Kidney (tissue), 14 donors: Measurements from ENCODE around the gene PLXNA1. TPM values are rescaled to one million over a fixed set of nuclear protein-coding genes. Genes with fewer than 3 reads are reported as not detected.

Source experiments
- DNase-seq, 5 donors: peaks; one replicate each; pipeline ENCODE4 v3.0.0-alpha.2; 2013 to 2020
- FAIRE-seq: peaks from 2 replicates; lab custom pipeline; 2012; peaks lifted over from hg19 to GRCh38; lab: Jason Lieb, UNC
- H3K27ac ChIP-seq, 2 donors: one replicate each; pipeline ENCODE4 v1.7.0; 2013; ENCODE audit warnings: low read depth in 2 of 2, low read length in 2 of 2, inconsistent platforms in 1 of 2
- H3K27me3 ChIP-seq: one replicate; pipeline ENCODE4 v1.7.1; 2013; ENCODE audit warnings: low read length, inconsistent platforms; ENCODE audit not compliant: control insufficient read depth, insufficient read depth
- H3K36me3 ChIP-seq, 3 donors: one replicate each; pipeline versions ENCODE4 v1.7.0 to v1.7.1; 2013; ENCODE audit warnings: low read length in 3 of 3, control low read depth in 1 of 3, inconsistent platforms in 1 of 3; ENCODE audit not compliant: insufficient read depth in 3 of 3, control insufficient read depth in 2 of 3
- H3K4me1 ChIP-seq, 3 donors: one replicate each; pipeline versions ENCODE4 v1.7.0 to v1.7.1; 2013; ENCODE audit warnings: low read length in 3 of 3, inconsistent platforms in 1 of 3, low read depth in 1 of 3; ENCODE audit not compliant: control insufficient read depth in 2 of 3, insufficient read depth in 2 of 3
- H3K4me3 ChIP-seq, 3 donors: one replicate each; pipeline versions ENCODE4 v1.7.0 to v1.8.1; 2013; ENCODE audit warnings: low read length in 3 of 3, control low read depth in 1 of 3, inconsistent platforms in 1 of 3
- H3K9ac ChIP-seq, 3 donors: one replicate each; pipeline versions ENCODE4 v1.7.0 to v1.7.1; 2013; ENCODE audit warnings: low read length in 3 of 3, control low read depth in 1 of 3, inconsistent platforms in 1 of 3
- H3K9me3 ChIP-seq, 3 donors: one replicate each; pipeline versions ENCODE4 v1.7.0 to v1.7.1; 2013; ENCODE audit warnings: low read length in 3 of 3, control low read depth in 1 of 3, inconsistent platforms in 1 of 3; ENCODE audit not compliant: control insufficient read depth in 2 of 3, insufficient read depth in 1 of 3
- CTCF ChIP-seq: IDR thresholded peaks from 3 replicates; pipeline ENCODE4 v1.5.1; 2012; ENCODE audit warnings: mild to moderate bottlenecking, moderate library complexity, borderline replicate concordance; ENCODE audit not compliant: insufficient read depth; ENCODE audit errors: extremely low read depth
- intact Hi-C: fragments of 100-400 bp; cut with DNase I; formaldehyde crosslinking; loops from one replicate; pipeline ENCODE4 v1.11.1; 2022
- polyA plus RNA-seq: library from polyadenylated mRNA; stranded (reverse); fragments of 350-450 nt; fragmentation: Illumina TruSeq; extraction: RNeasy Lipid Tissue Mini Kit (QIAGEN cat#74804); gene quantifications from one replicate; pipeline ENCODE4 v1.2.3, GENCODE V29; 2014; ENCODE audit warnings: low read depth, low replicate concordance; ENCODE audit not compliant: insufficient read depth
- total RNA-seq: library from RNA; stranded (reverse); fragmentation: NEBNext Ultra II Directional; extraction: Animal tissue kit (Norgen Biotek cat#: 25700); gene quantifications from one replicate; pipeline ENCODE4 v1.2.1, GENCODE V29; 2021
- donor health status: control.
- donor health status: control.
- donor health status: control.
- donor health status: control.
- donor health status: control.
- donor health status: DM: yes; HTN: yes; CAD: no.
- donor health status: Normal renal cell carcinoma (clear cell type).

The PLXNA1 gene
- total and polyA plus RNA-seq, 2 donors from 2014 or later: 5.3 to 29.0 TPM

- TF ChIP-seq CTCF: no peak
- H3K36me3 ChIP-seq: no peaks in the 10 kb centered on the region
- no peak overlapping the region for H3K9ac ChIP-seq
- no peaks in the 10 kb centered on the region for H3K9me3 ChIP-seq
- no peak overlapping the region for H3K27ac ChIP-seq
- intact Hi-C loops: no loop called here
- no peaks in the 10 kb centered on the region for H3K27me3 ChIP-seq
- peaks cover 0 to 17% (median 0%) of the 10 kb centered on the region in 3 donors for H3K4me1 ChIP-seq
- no peak for DNase-seq
- no peak overlapping the region for H3K4me3 ChIP-seq
- FAIRE-seq: no peak
Measured at GRCh38 chr3:126999383-126999782, 16.5 kb downstream of the PLXNA1 start.

GRCh38 chr3:127000119-127000518 is 17.2 kb downstream of the PLXNA1 start:
- Histone ChIP-seq H3K4me1 (peaks cover 0 to 15% (median 0%) of the 10 kb centered on the region in 3 donors), H3K27me3 (no peaks in the 10 kb centered on the region), H3K4me3 (no peak overlapping the region), H3K36me3 (no peaks in the 10 kb centered on the region), H3K9me3 (no peaks in the 10 kb centered on the region), H3K27ac (no peak overlapping the region), H3K9ac (no peak overlapping the region)
- intact Hi-C loops: no loop called here
- FAIRE-seq: no peak
- no peak for TF ChIP-seq CTCF
- DNase-seq: no peak

- Histone ChIP-seq H3K4me3 (no peak overlapping the region), H3K36me3 (no peaks in the 10 kb centered on the region), H3K27me3 (no peaks in the 10 kb centered on the region), H3K9ac (no peak overlapping the region), H3K27ac (no peak overlapping the region), H3K4me1 (peaks cover 0 to 15% (median 0%) of the 10 kb centered on the region in 3 donors), H3K9me3 (no peaks in the 10 kb centered on the region)
- intact Hi-C loops: no loop called here
- no peak for TF ChIP-seq CTCF
- FAIRE-seq (no peak), DNase-seq (no peak)
Measured at GRCh38 chr3:127000761-127001160, 17.8 kb downstream of the PLXNA1 start.
